ENCODE measurements around the gene C9.

Gene C9

DNA sequence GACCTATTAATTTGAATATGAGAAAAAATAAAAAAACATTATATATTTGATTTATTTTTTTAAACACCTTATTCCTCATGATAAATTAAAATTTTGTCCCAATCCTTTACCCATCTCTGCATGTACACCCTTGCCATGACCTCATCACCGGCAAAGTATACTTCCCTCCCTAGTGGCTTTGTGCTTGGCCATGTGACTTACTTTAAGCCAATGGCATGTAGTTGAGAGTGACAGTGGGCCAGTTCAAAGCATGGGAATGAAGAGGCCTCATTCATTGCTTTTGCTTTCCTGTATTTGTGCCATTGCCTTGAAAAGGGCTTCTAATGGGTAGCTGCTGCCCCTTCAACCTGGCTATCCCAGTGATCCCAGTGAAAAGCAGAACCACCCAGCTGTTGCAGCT is 31.2 kb downstream of the C9 start:
- POLR2A ChIA-PET: no interaction called here
- Histone ChIP-seq H3K9me3 (ENCODE audit: control insufficient read depth, insufficient read depth, low read depth, low read length) (no peaks in the 10 kb centered on the region), H3K4me3 (ENCODE audit: low read depth, low read length) (no peak overlapping the region), H3K4me1 (ENCODE audit: control insufficient read depth, insufficient read depth, low read length) (no peaks in the 10 kb centered on the region), H3K27ac (ENCODE audit: extremely low read depth, low read depth, low read length) (no peak overlapping the region), H3K36me3 (ENCODE audit: control insufficient read depth in 2 of 2, insufficient read depth in 1 of 2, low read length in 2 of 2) (no peaks in the 10 kb centered on the region)
- TF ChIP-seq ZNF394 (tag by site-specific recombination; IDR thresholded peaks at IDR 0.05; ENCODE audit: borderline replicate concordance) (no peak), HOXA7 (CRISPR knock-in tag; IDR thresholded peaks at IDR 0.05; ENCODE audit: borderline replicate concordance) (no peak), ZNF248 (tag by site-specific recombination; IDR thresholded peaks at IDR 0.05) (no peak)
- TF ChIP-seq, protein P1, sequence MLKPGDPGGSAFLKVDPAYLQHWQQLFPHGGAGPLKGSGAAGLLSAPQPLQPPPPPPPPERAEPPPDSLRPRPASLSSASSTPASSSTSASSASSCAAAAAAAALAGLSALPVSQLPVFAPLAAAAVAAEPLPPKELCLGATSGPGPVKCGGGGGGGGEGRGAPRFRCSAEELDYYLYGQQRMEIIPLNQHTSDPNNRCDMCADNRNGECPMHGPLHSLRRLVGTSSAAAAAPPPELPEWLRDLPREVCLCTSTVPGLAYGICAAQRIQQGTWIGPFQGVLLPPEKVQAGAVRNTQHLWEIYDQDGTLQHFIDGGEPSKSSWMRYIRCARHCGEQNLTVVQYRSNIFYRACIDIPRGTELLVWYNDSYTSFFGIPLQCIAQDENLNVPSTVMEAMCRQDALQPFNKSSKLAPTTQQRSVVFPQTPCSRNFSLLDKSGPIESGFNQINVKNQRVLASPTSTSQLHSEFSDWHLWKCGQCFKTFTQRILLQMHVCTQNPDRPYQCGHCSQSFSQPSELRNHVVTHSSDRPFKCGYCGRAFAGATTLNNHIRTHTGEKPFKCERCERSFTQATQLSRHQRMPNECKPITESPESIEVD (tag by site-specific recombination; IDR thresholded peaks at IDR 0.05): no peak
- TF ChIP-seq, protein P2, sequence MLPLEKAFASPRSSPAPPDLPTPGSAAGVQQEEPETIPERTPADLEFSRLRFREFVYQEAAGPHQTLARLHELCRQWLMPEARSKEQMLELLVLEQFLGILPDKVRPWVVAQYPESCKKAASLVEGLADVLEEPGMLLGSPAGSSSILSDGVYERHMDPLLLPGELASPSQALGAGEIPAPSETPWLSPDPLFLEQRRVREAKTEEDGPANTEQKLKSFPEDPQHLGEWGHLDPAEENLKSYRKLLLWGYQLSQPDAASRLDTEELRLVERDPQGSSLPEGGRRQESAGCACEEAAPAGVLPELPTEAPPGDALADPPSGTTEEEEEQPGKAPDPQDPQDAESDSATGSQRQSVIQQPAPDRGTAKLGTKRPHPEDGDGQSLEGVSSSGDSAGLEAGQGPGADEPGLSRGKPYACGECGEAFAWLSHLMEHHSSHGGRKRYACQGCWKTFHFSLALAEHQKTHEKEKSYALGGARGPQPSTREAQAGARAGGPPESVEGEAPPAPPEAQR (tag by site-specific recombination; IDR thresholded peaks at IDR 0.05): no peak
- CTCF ChIA-PET: no interaction called here

DNA sequence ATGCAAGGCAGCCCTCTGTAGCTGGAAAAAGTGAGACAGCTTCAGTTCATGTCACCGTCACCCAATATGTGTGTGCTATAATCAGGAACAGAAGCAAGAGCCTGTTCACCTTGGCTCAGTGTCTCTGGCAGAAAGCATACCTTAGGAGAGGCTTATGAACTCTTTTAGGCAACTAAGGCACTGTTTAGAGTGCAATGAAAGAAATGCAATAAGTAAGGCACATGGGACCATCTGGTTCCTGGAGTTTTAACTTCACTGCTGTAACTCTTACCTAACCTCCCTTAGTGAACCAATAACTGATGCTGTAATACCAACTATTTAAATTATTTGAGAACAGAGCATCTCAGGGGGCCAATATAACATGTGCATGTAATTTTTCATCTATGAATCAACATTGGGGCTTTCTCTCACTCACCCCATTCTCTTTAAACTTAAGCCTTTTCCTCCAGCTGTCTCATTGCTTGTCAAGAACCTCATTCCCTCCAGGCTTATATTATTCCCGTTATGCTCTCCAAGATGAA is 32.4 kb downstream of the C9 start:
- Histone ChIP-seq H3K4me1 (ENCODE audit: control insufficient read depth, insufficient read depth, low read length) (no peaks in the 10 kb centered on the region), H3K36me3 (ENCODE audit: control insufficient read depth in 2 of 2, insufficient read depth in 1 of 2, low read length in 2 of 2) (no peaks in the 10 kb centered on the region), H3K27ac (ENCODE audit: extremely low read depth, low read depth, low read length) (no peak overlapping the region), H3K9me3 (ENCODE audit: control insufficient read depth, insufficient read depth, low read depth, low read length) (no peaks in the 10 kb centered on the region), H3K4me3 (ENCODE audit: low read depth, low read length) (no peak overlapping the region)
- POLR2A ChIA-PET: no interaction called here
- CTCF ChIA-PET: interaction anchor here (1.0 kb wide), 1 partner anchor 24 kb away, joined by 3 read pairs; no protein-coding TSS in a partner anchor
- TF ChIP-seq, protein P3, sequence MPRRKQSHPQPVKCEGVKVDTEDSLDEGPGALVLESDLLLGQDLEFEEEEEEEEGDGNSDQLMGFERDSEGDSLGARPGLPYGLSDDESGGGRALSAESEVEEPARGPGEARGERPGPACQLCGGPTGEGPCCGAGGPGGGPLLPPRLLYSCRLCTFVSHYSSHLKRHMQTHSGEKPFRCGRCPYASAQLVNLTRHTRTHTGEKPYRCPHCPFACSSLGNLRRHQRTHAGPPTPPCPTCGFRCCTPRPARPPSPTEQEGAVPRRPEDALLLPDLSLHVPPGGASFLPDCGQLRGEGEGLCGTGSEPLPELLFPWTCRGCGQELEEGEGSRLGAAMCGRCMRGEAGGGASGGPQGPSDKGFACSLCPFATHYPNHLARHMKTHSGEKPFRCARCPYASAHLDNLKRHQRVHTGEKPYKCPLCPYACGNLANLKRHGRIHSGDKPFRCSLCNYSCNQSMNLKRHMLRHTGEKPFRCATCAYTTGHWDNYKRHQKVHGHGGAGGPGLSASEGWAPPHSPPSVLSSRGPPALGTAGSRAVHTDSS (tag by site-specific recombination; IDR thresholded peaks at IDR 0.05): no peak
- no peak for TF ChIP-seq SP3 (tag by site-specific recombination; IDR thresholded peaks at IDR 0.05)
- TF ChIP-seq, protein P4, sequence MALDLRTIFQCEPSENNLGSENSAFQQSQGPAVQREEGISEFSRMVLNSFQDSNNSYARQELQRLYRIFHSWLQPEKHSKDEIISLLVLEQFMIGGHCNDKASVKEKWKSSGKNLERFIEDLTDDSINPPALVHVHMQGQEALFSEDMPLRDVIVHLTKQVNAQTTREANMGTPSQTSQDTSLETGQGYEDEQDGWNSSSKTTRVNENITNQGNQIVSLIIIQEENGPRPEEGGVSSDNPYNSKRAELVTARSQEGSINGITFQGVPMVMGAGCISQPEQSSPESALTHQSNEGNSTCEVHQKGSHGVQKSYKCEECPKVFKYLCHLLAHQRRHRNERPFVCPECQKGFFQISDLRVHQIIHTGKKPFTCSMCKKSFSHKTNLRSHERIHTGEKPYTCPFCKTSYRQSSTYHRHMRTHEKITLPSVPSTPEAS (tag by site-specific recombination; IDR thresholded peaks at IDR 0.05): no peak
- no peak for TF ChIP-seq TCF7L2 (IDR thresholded peaks at IDR 0.05; ENCODE audit: borderline replicate concordance, low read depth, low read length)

DNA sequence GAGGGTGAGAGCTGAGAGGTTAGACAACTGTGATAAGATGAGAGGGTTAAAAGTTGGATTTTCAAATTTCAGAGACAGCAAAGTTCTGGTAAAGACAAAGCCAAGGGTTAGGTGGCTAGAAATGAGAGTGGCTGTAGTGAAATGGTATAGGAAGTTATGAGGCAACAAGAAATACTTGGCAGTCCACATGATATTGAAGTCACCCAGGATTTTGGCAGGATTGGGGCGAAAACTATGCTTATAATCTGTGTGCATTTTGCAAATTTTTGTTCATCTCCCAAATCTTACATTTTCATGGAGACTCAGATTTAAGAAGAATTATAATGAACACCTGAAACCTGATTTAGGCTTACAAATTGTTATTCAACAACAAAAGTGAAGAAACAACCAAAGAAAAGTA is 35.6 kb downstream of the C9 start:
- no peak overlapping the region for H3K4me3 ChIP-seq (ENCODE audit: low read depth, low read length)
- POLR2A ChIA-PET: no interaction called here
- no peak overlapping the region for H3K27ac ChIP-seq (ENCODE audit: extremely low read depth, low read depth, low read length)
- CTCF ChIA-PET: no interaction called here
- H3K9me3 ChIP-seq (ENCODE audit: control insufficient read depth, insufficient read depth, low read depth, low read length): no peaks in the 10 kb centered on the region
- no peaks in the 10 kb centered on the region for H3K4me1 ChIP-seq (ENCODE audit: control insufficient read depth, insufficient read depth, low read length)
- H3K36me3 ChIP-seq (ENCODE audit: control insufficient read depth in 2 of 2, insufficient read depth in 1 of 2, low read length in 2 of 2): no peaks in the 10 kb centered on the region
- no peak for TF ChIP-seq ZBTB7A (tag by site-specific recombination; IDR thresholded peaks at IDR 0.05; ENCODE audit: low read depth)
- no peak for TF ChIP-seq ZNF132 (tag by site-specific recombination; IDR thresholded peaks at IDR 0.05; ENCODE audit: borderline replicate concordance)
- TF ChIP-seq YY2 (tag by site-specific recombination; IDR thresholded peaks at IDR 0.05): no peak
- TF ChIP-seq, protein P5, sequence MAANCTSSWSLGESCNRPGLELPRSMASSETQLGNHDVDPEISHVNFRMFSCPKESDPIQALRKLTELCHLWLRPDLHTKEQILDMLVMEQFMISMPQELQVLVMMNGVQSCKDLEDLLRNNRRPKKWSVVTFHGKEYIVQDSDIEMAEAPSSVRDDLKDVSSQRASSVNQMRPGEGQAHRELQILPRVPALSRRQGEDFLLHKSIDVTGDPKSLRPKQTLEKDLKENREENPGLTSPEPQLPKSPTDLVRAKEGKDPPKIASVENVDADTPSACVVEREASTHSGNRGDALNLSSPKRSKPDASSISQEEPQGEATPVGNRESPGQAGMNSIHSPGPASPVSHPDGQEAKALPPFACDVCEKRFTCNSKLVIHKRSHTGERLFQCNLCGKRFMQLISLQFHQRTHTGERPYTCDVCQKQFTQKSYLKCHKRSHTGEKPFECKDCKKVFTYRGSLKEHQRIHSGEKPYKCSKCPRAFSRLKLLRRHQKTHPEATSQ (tag by site-specific recombination; IDR thresholded peaks at IDR 0.05): no peak
- TF ChIP-seq MEIS1 (CRISPR knock-in tag; IDR thresholded peaks at IDR 0.05; ENCODE audit: borderline replicate concordance): no peak
- TF ChIP-seq MZF1 (tag by site-specific recombination; IDR thresholded peaks at IDR 0.05; ENCODE audit: borderline replicate concordance): no peak
- TF ChIP-seq ZNF155 (tag by site-specific recombination; IDR thresholded peaks at IDR 0.05): no peak
- TF ChIP-seq, protein P6, sequence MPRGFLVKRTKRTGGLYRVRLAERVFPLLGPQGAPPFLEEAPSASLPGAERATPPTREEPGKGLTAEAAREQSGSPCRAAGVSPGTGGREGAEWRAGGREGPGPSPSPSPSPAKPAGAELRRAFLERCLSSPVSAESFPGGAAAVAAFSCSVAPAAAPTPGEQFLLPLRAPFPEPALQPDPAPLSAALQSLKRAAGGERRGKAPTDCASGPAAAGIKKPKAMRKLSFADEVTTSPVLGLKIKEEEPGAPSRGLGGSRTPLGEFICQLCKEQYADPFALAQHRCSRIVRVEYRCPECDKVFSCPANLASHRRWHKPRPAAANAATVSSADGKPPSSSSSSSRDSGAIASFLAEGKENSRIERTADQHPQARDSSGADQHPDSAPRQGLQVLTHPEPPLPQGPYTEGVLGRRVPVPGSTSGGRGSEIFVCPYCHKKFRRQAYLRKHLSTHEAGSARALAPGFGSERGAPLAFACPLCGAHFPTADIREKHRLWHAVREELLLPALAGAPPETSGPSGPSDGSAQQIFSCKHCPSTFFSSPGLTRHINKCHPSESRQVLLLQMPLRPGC (tag by site-specific recombination; IDR thresholded peaks at IDR 0.05): no peak
- TF ChIP-seq, protein P7, sequence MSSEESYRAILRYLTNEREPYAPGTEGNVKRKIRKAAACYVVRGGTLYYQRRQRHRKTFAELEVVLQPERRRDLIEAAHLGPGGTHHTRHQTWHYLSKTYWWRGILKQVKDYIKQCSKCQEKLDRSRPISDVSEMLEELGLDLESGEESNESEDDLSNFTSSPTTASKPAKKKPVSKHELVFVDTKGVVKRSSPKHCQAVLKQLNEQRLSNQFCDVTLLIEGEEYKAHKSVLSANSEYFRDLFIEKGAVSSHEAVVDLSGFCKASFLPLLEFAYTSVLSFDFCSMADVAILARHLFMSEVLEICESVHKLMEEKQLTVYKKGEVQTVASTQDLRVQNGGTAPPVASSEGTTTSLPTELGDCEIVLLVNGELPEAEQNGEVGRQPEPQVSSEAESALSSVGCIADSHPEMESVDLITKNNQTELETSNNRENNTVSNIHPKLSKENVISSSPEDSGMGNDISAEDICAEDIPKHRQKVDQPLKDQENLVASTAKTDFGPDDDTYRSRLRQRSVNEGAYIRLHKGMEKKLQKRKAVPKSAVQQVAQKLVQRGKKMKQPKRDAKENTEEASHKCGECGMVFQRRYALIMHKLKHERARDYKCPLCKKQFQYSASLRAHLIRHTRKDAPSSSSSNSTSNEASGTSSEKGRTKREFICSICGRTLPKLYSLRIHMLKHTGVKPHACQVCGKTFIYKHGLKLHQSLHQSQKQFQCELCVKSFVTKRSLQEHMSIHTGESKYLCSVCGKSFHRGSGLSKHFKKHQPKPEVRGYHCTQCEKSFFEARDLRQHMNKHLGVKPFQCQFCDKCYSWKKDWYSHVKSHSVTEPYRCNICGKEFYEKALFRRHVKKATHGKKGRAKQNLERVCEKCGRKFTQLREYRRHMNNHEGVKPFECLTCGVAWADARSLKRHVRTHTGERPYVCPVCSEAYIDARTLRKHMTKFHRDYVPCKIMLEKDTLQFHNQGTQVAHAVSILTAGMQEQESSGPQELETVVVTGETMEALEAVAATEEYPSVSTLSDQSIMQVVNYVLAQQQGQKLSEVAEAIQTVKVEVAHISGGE (tag by site-specific recombination; conservative IDR thresholded peaks at IDR 0.05; ENCODE audit: low read depth): no peak
- no peak for TF ChIP-seq ZNF791 (tag by site-specific recombination; IDR thresholded peaks at IDR 0.05)

All from HEK293 (cell line).